Vagina (tissue), 2 donors: ENCODE measurements around the gene SLC25A21. TPM values are rescaled to one million over a fixed set of nuclear protein-coding genes. Genes with fewer than 3 reads are reported as not detected.
A peak's percentile ranks its signal among the peaks of the same experiment; 100 is the strongest.

ENCODE experiments used
- DNase-seq, 2 donors: peaks; one replicate each; pipeline ENCODE4 v3.0.0-alpha.2; 2017; ENCODE audit errors: extremely low spot score in 2 of 2
- H3K27ac ChIP-seq: fragments of 200-600 bp; sonication (generic); one replicate; pipeline ENCODE4 v1.5.1; 2019
- H3K27me3 ChIP-seq: fragments of 200-600 bp; sonication (generic); one replicate; pipeline ENCODE4 v1.5.1; 2019
- H3K36me3 ChIP-seq, 2 donors: fragments of 200-600 bp; sonication (generic); one replicate each; pipeline ENCODE4 v1.5.1; 2017 to 2019
- H3K4me1 ChIP-seq: fragments of 200-600 bp; sonication (generic); one replicate; pipeline ENCODE4 v1.5.1; 2019
- H3K4me3 ChIP-seq, 2 donors: fragments of 200-600 bp; sonication (generic); 1 replicate in 1 of 2; 2 replicates in 1 of 2; pipeline ENCODE4 v1.5.1; 2016 to 2019
- H3K9me3 ChIP-seq: fragments of 200-600 bp; sonication (generic); one replicate; pipeline ENCODE4 v1.5.1; 2019
- CTCF ChIP-seq, 3 experiments: fragments of 450-650 bp in 2 of 3; fragments of 200-600 bp in 1 of 3; sonication (generic) in 1 of 3; IDR thresholded peaks; one replicate each; pipeline ENCODE4 v1.5.1; 2017 to 2019; ENCODE audit warnings: antibody characterized with exemption in 3 of 3, mild to moderate bottlenecking in 2 of 3, moderate library complexity in 2 of 3
- POLR2A ChIP-seq, 2 donors: fragments of 450-650 bp; IDR thresholded peaks; one replicate each; pipeline ENCODE4 v1.6.1; 2017; ENCODE audit warnings: antibody characterized with exemption in 2 of 2, mild to moderate bottlenecking in 2 of 2, moderate library complexity in 2 of 2
- POLR2AphosphoS5 ChIP-seq, 2 donors: sonication (generic); formaldehyde crosslinking; IDR thresholded peaks; one replicate each; pipeline ENCODE4 v1.9.0; 2017; ENCODE audit warnings: antibody characterized with exemption in 2 of 2, mild to moderate bottlenecking in 2 of 2, low read depth in 1 of 2; ENCODE audit not compliant: insufficient read depth in 1 of 2
- intact Hi-C: fragments of 100-400 bp; cut with DNase I; formaldehyde crosslinking; loops from one replicate; pipeline ENCODE4 v1.15.1; 2023
- total RNA-seq: library from RNA; depleted of rRNA; stranded (reverse); fragments of >200 nt; gene quantifications from one replicate; pipeline ENCODE4 v1.2.3, GENCODE V29; 2016

Gene SLC25A21
- total RNA-seq, 1 donor from 2014 or later, result 0.49 TPM

- no peaks in the 10 kb centered on the region for H3K9me3 ChIP-seq
- H3K27ac ChIP-seq, result no peak overlapping the region
- H3K4me1 ChIP-seq, result peaks cover 35% of the 10 kb centered on the region
- TF ChIP-seq POLR2AphosphoS5 (IDR thresholded peaks at IDR 0.05; ENCODE audit: insufficient read depth in 1 of 2, low read depth in 1 of 2) (no peak), POLR2A (IDR thresholded peaks at IDR 0.05) (no peak), CTCF (IDR thresholded peaks at IDR 0.05) (no peak)
- H3K27me3 ChIP-seq, result peaks cover 32% of the 10 kb centered on the region
- intact Hi-C loops, result no loop called here
- peak overlapping the region; percentile 37 to 38 for H3K4me3 ChIP-seq
- H3K36me3 ChIP-seq, result no peaks in the 10 kb centered on the region
- DNase-seq, result no peak
Measured at GRCh38 chr14:36663404-36664321, 508.7 kb downstream of the SLC25A21 start.

- Histone ChIP-seq H3K9me3 (no peaks in the 10 kb centered on the region), H3K27me3 (peaks cover 40% of the 10 kb centered on the region), H3K27ac (peak overlapping the region; percentile 7), H3K4me1 (peaks cover 44% of the 10 kb centered on the region), H3K36me3 (no peaks in the 10 kb centered on the region), H3K4me3 (peak overlapping the region; percentile 37 to 38)
- DNase-seq, result no peak
- TF ChIP-seq POLR2AphosphoS5 (IDR thresholded peaks at IDR 0.05; ENCODE audit: insufficient read depth in 1 of 2, low read depth in 1 of 2), result peak in 1 of 2 donors; percentile 5
- no peak for TF ChIP-seq POLR2A (IDR thresholded peaks at IDR 0.05)
- intact Hi-C loops, result no loop called here
Measured at GRCh38 chr14:36662543-36663403, 509.6 kb downstream of the SLC25A21 start.

- DNase-seq, result no peak
- TF ChIP-seq POLR2A (IDR thresholded peaks at IDR 0.05), result no peak
- TF ChIP-seq CTCF (IDR thresholded peaks at IDR 0.05), result no peak
- no peak for TF ChIP-seq POLR2AphosphoS5 (IDR thresholded peaks at IDR 0.05; ENCODE audit: insufficient read depth in 1 of 2, low read depth in 1 of 2)
- Histone ChIP-seq H3K4me3 (peak overlapping the region; percentile 37 to 38), H3K27ac (peak overlapping the region; percentile 7), H3K9me3 (no peaks in the 10 kb centered on the region), H3K36me3 (no peaks in the 10 kb centered on the region), H3K4me1 (peaks cover 50% of the 10 kb centered on the region), H3K27me3 (peaks cover 40% of the 10 kb centered on the region)
- intact Hi-C loops, result no loop called here
Measured at GRCh38 chr14:36662258-36662542, 510.2 kb downstream of the SLC25A21 start.

- peak in 1 of 2 donors; percentile 89 for DNase-seq
- Histone ChIP-seq H3K27me3 (peaks cover 38% of the 10 kb centered on the region), H3K9me3 (no peaks in the 10 kb centered on the region), H3K27ac (peak within 1 kb of the TSS; percentile 7), H3K4me1 (peaks cover 55% of the 10 kb centered on the region), H3K36me3 (no peaks in the 10 kb centered on the region), H3K4me3 (peak within 1 kb of the TSS; percentile 37 to 38)
- TF ChIP-seq POLR2A (IDR thresholded peaks at IDR 0.05) (no peak), POLR2AphosphoS5 (IDR thresholded peaks at IDR 0.05; ENCODE audit: insufficient read depth in 1 of 2, low read depth in 1 of 2) (peak in 1 of 2 donors; percentile 48)
- intact Hi-C loops, result no loop called here
Measured at GRCh38 chr14:36661506-36662257, 510.7 kb downstream of the SLC25A21 start, which contains the start of gene PAX9. Gene PAX9, plus strand, starts transcription at chr14:36661860. Its CDS starts 230 bp downstream, at chr14:36662090.

GRCh38 chr14:36660736-36661505 is 511.5 kb downstream of the SLC25A21 start:
- H3K27me3 ChIP-seq, result peaks cover 31% of the 10 kb centered on the region
- intact Hi-C loops, result no loop called here
- H3K36me3 ChIP-seq, result no peaks in the 10 kb centered on the region
- TF ChIP-seq POLR2A (IDR thresholded peaks at IDR 0.05), result no peak
- TF ChIP-seq POLR2AphosphoS5 (IDR thresholded peaks at IDR 0.05; ENCODE audit: insufficient read depth in 1 of 2, low read depth in 1 of 2), result no peak
- no peak for TF ChIP-seq CTCF (IDR thresholded peaks at IDR 0.05)
- no peaks in the 10 kb centered on the region for H3K9me3 ChIP-seq
- peaks cover 63% of the 10 kb centered on the region for H3K4me1 ChIP-seq
- H3K4me3 ChIP-seq, result peak overlapping the region in 1 of 2 donors; percentile 37
- H3K27ac ChIP-seq, result no peak overlapping the region
- no peak for DNase-seq
